H1 (cell line): ENCODE data around the gene AP2A1.

Source experiments
- BCL11A ChIP-seq, 2 experiments: IDR thresholded peaks; one replicate each; pipeline ENCODE4 v1.6.1; 2011; ENCODE audit warnings: low read depth in 2 of 2, low read length in 2 of 2, mild to moderate bottlenecking in 2 of 2
- CEBPB ChIP-seq: IDR thresholded peaks from 2 replicates; pipeline ENCODE4 v1.6.1; 2012; ENCODE audit warnings: low read depth, low read length
- EGR1 ChIP-seq: IDR thresholded peaks from 2 replicates; pipeline ENCODE4 v1.6.1; 2011; ENCODE audit warnings: low read depth, low read length, borderline replicate concordance
- GABPA ChIP-seq: IDR thresholded peaks from 2 replicates; pipeline ENCODE4 v1.6.1; 2011; ENCODE audit warnings: mild to moderate bottlenecking, low read length, moderate library complexity, borderline replicate concordance; ENCODE audit not compliant: insufficient read depth
- NRF1 ChIP-seq: IDR thresholded peaks from 2 replicates; pipeline ENCODE4 v1.6.1; 2011; ENCODE audit warnings: mild to moderate bottlenecking, low read depth, low read length, improper control_type of control experiment
- PHF8 ChIP-seq: fragments of 200-600 bp; sonication (generic); conservative IDR thresholded peaks from 2 replicates; pipeline ENCODE4 v1.7.1; 2012; ENCODE audit warnings: low read depth, mild to moderate bottlenecking, inconsistent platforms, low read length, moderate library complexity
- POLR2A ChIP-seq, 2 experiments: IDR thresholded peaks; 1 replicate in 1 of 2; 2 replicates in 1 of 2; pipeline ENCODE4 v1.6.1; 2011; ENCODE audit warnings: low read depth in 2 of 2, low read length in 2 of 2, mild to moderate bottlenecking in 2 of 2; ENCODE audit errors: control extremely low read depth in 1 of 2
- POLR2AphosphoS5 ChIP-seq: IDR thresholded peaks from 2 replicates; pipeline ENCODE4 v1.6.1; 2011; ENCODE audit warnings: low read depth, low read length
- TF ChIP-seq, protein P1 (sequence below), 3 experiments: IDR thresholded peaks; 1 replicate in 2 of 3; 2 replicates in 1 of 3; pipeline versions ENCODE4 v1.5.1 to v1.6.1; 2011; ENCODE audit warnings: low read length in 3 of 3, mild to moderate bottlenecking in 3 of 3, inconsistent platforms in 2 of 3, low read depth in 1 of 3, moderate library complexity in 1 of 3; ENCODE audit not compliant: insufficient read depth in 1 of 3; ENCODE audit errors: control extremely low read depth in 1 of 3

DNA sequence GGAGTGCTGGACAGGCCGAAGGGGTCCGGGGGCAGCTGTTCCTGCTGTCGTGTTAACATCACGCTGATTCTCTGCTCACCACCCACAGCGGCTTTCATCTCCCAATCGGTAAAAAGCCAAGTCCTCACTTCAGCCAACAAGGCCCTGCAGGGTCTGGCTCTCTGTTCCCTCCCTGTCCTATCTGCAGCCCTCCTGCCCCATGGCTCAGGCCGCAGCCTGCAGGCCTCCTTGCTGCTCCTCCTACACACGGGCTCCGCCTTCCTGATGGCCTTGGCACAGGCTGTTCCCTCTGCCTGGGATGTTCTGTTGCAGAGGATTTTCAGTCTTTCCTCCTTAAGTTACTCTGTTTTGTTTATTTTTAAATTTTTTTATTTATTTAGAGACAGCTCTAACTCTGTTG, 24.1 kb downstream of the AP2A1 start:
- TF ChIP-seq NRF1: no peak
- TF ChIP-seq, protein P1, sequence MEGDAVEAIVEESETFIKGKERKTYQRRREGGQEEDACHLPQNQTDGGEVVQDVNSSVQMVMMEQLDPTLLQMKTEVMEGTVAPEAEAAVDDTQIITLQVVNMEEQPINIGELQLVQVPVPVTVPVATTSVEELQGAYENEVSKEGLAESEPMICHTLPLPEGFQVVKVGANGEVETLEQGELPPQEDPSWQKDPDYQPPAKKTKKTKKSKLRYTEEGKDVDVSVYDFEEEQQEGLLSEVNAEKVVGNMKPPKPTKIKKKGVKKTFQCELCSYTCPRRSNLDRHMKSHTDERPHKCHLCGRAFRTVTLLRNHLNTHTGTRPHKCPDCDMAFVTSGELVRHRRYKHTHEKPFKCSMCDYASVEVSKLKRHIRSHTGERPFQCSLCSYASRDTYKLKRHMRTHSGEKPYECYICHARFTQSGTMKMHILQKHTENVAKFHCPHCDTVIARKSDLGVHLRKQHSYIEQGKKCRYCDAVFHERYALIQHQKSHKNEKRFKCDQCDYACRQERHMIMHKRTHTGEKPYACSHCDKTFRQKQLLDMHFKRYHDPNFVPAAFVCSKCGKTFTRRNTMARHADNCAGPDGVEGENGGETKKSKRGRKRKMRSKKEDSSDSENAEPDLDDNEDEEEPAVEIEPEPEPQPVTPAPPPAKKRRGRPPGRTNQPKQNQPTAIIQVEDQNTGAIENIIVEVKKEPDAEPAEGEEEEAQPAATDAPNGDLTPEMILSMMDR (IDR thresholded peaks at IDR 0.05; ENCODE audit: control extremely low read depth in 1 of 3, insufficient read depth in 1 of 3, low read depth in 1 of 3, low read length in 3 of 3): no peak
- TF ChIP-seq PHF8: no peak
- no peak for TF ChIP-seq POLR2AphosphoS5
- TF ChIP-seq BCL11A (IDR thresholded peaks at IDR 0.05; ENCODE audit: low read depth in 2 of 2, low read length in 2 of 2): no peak
- TF ChIP-seq EGR1: no peak
- no peak for TF ChIP-seq CEBPB
- TF ChIP-seq GABPA: no peak
- no peak for TF ChIP-seq POLR2A (IDR thresholded peaks at IDR 0.05; ENCODE audit: control extremely low read depth in 1 of 2, low read depth in 2 of 2, low read length in 2 of 2)
